Measurements from ENCODE around the gene ANGPT4. TPM values are rescaled to one million over a fixed set of nuclear protein-coding genes. Genes with fewer than 3 reads are reported as not detected.

ANGPT4 gene
- total RNA-seq, 1 donor from 2014 or later, result not detected

DNA sequence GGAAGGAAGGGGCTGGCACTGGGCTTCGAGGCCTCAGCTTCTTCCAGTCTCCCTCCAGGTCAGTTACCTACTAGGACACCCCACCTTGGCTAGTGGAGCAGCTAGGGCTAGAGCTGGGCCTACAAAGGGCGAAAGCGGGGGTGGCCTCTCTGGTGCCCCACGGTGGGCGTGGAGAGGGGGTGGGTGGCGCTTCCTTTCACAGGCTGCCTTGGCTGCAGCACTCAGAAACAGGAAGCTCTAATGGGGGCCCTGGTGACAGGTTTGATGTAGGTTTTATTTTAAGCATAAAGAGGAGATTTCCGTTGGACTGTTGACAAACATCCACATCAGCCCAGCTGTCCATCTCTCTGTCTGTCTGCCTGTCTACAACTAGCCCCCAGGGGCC lies 69.2 kb downstream of the ANGPT4 start:
- intact Hi-C loops (cut with micrococcal nuclease), result loop anchor here (10.0 kb wide), 1 partner anchor 522 kb away; the partner anchor contains the start of gene SOX12

DNA sequence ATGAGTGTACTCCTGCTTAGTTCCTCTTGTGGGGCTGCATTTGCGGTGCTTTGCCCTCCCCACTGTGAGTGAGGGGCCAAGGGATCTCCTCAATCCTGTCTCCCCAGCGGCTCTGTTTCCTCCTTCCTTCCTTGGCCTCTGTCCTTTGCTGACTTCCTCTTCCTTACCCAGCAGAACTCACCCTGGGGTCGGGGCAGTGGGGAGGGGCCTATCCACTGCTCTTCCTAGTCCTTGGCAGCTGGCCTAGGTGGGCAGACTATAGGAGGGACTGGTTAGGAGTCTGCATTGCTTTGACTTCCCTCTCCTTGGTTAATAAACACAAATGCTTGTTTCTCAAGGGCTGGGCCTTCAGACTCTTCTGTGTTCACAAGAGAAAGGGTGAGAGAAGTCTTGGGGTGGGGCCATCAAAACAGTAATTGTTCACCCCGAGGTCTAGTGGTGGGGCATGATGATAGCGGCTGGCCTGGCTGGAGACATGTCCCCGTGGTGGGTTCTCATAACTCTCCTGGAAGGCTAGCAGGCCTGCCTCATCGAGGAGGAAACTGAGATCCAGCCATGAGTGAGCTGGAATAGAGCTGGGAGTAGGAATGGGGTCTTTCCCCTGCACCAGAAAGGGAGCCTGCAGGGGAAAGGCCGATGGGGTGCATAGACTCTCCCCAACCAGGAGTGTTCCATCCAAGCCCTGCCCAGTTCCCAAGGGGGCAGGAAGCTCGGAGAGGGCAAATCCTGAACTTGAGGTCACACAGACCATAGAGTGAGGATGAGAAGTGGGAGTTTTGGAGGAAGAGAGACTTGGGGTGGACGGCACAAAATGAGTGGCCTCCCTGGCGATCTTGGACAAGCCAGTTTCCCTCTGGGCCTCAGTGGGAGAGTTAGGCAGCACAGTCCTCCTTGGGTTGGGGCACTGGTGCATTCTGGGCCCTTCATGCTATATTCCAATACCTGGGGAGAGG lies 69.9 kb downstream of the ANGPT4 start:
- intact Hi-C loops (cut with micrococcal nuclease), result loop anchor here (2.0 to 10.0 kb wide), 2 partner anchors 303 to 521 kb away; partner anchors contain the start of genes CSNK2A1 and SOX12

DNA sequence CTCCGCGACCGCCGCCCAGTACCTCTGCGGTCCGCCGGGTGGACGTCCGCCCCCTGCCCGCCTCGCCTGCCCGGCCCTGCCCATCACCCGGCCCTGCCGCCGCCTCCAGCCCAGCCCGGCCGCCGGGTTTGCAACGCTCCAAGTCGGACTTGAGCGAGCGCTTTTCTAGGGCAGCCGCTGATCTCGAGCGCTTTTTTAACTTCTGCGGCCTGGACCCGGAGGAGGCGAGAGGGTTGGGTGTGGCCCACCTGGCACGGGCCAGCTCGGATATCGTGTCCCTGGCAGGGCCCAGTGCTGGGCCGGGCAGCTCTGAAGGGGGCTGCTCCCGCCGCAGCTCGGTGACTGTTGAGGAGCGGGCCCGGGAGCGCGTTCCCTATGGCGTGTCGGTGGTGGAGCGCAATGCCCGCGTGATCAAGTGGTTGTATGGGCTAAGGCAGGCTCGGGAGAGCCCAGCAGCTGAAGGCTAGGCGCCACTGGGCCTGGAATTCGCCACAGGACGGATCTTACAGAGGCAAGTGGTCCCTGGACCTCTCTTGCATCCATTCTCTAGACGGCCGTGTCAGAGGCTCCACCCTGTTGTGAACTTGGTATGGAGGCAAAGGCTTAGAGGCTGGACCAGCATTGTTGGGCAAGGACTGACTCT lies 70.8 kb downstream of the ANGPT4 start:
- intact Hi-C loops (cut with micrococcal nuclease), result loop anchor here (2.0 to 10.0 kb wide), 2 partner anchors 303 to 521 kb away; partner anchors contain the start of genes CSNK2A1 and SOX12

DNA sequence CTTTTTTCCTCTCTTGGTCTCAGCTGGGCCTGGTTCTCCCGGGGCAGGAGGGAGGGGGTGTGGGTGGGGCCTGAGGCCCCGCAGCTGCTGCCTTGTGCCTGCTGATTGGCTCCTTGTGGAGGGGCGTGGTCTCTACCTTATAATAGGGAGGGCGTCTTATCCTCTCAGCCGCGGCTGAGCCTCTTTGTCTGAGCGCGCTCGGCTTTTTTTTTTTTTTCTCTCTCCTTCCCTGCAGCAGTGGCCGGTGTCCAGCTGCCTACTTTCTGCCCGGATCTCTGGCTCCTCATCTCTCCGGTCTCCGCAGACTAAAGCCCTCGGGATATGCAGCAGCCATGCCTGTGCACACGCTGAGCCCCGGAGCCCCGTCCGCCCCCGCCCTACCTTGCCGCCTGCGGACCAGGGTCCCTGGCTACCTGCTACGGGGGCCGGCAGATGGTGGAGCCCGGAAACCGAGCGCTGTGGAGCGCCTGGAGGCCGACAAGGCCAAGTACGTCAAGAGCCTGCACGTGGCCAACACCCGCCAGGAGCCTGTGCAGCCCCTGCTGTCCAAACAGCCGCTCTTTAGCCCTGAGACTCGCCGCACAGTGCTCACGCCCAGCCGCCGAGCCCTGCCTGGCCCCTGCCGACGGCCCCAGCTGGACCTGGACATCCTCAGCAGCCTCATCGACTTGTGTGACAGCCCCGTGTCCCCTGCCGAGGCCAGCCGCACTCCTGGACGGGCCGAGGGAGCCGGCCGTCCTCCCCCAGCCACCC lies 71.5 kb downstream of the ANGPT4 start:
- intact Hi-C loops (cut with micrococcal nuclease), result loop anchor here (1.0 to 10.0 kb wide), 5 partner anchors 11 to 520 kb away; partner anchors contain the start of genes CSNK2A1, FAM110A, PSMF1 and SOX12

DNA sequence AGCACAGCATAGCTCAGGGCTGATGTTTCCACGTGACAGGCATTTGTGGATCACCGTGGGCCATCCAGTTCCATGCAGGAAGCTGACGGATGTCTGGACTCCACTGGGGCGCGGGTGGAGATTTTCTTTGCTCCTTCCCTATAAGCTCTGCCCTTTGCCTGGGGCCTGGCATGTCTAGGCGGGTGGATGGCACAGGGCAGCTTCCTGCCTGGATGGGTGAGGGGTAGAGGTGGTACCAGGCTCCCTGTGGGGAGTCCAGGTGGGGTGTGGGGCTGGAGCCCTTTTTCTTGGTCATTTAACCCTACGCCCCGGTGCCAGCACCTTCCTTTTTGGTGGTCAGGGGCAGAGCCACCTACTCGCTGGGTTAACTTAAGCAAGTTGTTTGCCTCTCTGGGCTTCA lies 72.2 kb downstream of the ANGPT4 start:
- intact Hi-C loops (cut with micrococcal nuclease), result loop anchor here (1.0 to 10.0 kb wide), 5 partner anchors 11 to 519 kb away; partner anchors contain the start of genes CSNK2A1, FAM110A, PSMF1 and SOX12

DNA sequence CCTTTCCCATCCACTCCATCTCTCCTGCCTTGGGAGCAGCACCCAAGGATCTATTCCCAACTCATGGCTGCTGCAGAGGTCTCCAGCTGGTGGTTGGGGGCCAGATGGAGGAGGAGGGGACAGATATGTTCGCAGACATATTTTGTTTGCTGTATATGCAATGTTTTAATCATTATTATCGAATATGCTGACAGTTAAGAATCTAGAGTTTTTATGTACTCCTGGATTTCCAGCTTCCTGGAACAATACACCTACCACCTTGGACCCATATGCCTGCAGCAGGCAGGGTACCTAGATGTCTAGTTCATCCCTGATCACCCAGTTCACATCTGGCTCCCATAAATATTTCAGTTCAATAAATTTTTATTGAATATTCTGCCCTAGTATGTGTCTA lies 73.6 kb downstream of the ANGPT4 start:
- intact Hi-C loops (cut with micrococcal nuclease), result loop anchor here (10.0 kb wide), 1 partner anchor 518 kb away; the partner anchor contains the start of gene SOX12

DNA sequence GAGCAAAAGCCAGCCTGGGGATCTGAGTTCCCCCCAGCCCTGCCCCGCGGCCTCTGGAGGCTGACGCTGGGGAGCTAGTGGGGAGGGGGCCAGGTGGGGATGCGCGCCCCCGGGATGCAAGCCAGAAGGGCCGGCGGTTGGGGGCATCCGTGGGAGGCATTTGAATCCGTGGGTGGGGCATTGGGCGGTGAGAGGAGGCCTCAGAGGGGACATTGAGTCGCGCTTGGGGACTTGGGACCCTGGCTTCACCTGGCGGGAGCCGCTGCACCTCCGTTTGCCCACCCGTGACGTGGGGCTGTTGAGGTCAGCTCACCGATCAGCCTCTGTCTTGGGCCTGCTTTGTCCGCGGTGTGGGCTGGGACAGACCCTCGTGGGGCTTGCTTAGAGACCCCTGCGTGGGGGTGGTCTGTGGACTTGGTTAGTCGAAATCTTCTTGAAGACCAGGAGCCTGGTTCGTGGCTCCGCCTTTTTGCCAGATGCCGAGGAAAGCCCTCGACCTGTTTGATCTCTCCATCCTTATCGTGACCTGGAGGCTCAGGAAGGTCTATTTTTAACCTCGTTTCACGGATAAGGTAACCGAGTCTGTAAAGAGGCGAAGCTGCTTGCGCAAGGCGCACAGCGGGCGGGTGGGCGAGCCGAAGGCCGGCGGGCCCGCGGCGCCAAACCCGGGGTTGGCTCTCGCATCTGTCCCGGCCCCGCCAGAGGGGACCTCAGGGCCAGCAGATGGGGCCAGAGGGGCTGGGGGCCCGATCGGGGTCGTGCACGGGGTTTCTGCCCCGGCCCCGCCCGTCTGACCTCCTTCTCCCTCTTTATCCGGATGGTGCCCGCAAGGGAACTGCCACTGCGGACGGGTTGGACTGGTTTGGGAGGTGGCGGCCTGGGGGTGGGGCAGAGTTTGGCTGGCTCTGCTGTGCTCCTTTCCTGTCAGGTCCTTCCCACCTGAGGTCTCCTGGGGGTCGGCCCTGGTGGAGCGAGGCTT lies 74.3 kb downstream of the ANGPT4 start:
- intact Hi-C loops (cut with micrococcal nuclease), result loop anchor here (10.0 kb wide), 1 partner anchor 517 kb away; the partner anchor contains the start of gene SOX12

DNA sequence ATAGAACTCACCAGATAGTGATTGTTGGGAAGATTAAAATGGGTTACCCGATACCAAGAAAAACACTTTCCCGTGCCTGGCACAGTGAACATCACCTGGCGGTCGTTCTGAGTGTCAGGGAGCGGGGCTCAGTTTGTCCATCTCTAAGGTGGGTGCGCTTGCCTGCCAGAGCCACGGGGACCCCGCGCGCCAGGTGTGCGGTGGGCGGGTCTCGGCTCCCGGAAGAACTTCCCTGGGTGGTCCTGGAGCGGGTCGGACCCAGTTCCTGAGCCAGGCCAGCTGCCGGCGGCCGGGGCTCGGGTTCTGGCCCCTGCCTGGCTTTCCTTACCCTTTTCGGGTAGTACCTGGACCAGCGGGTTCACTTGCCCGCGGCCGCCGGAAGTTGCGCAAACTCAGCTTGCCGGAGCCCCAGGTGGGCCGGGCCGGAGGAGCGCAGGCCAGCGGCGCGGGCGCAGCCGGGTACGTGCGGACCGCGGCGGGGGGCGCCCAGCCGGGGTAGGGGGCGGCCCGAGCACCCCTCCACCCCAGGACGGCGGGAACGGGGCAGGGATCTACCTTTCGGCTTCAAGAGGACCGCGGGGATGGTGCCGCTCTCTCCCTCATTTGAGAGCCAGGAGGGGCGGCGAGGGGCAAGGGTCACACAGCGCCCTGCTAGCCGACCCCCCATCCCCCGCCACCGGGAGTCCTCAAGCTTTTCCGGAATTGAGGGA lies 75.1 kb downstream of the ANGPT4 start:
- intact Hi-C loops (cut with micrococcal nuclease), result loop anchor here (10.0 kb wide), 1 partner anchor 516 kb away; the partner anchor contains the start of gene SOX12

DNA sequence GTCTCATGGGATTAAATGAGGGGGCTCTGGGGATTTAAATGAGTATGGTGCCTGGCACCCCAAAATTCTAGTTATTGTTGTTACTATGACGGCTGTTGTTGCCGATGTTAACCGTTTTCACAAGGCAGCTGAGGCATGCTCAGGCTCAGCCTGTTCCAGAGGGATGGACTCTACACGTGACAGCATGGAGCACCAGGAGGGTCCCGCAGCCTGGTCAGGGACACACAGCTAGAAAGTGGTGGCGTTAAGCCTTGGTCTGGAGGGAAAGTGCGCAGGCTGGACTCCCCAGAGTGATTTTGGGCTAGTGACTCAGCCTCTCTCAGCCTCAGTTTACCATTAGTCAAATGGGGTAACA lies 75.7 kb downstream of the ANGPT4 start:
- intact Hi-C loops (cut with micrococcal nuclease), result loop anchor here (10.0 kb wide), 1 partner anchor 516 kb away; the partner anchor contains the start of gene SOX12

DNA sequence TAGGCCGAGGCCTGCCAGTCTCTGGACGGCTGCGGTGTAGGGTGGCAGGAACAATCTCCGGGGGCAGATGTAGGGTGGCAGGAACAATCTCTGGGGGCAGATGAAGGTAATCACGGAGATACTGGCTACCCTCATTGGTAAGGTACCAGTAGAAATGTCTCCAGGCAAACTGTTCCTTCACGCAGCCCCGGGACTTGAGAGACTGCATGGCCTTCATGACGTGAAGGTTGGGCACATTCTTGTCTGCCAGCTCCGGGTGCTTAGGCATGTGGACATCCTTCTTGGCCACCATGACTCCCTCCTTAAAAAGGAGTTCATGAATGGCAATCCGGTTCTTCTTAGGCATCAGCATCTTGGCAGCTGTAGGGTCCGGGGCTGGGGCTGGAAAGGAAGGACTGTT lies 76.5 kb downstream of the ANGPT4 start:
- intact Hi-C loops (cut with micrococcal nuclease), result loop anchor here (10.0 kb wide), 2 partner anchors 515 to 815 kb away; partner anchors contain the start of genes SIRPG and SOX12

DNA sequence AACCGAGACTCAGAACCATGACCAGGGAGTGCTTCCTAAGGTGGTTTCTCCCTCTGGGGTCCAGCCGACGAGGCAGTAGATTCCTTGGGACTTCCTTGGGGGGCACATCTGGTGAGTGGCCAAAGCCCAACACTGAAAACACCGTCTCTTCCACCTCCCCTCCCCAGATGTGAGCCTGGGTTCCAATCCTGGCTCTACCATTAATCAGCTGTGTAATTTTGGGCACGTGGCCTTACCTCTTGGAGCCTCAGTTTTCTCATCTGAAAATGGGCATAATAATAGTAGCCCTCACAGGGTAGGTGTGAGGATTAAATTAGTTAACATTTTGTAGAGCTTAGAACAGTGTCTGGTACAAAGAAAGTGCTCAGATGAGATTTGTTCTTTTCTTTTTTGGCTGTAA lies 77.1 kb downstream of the ANGPT4 start:
- intact Hi-C loops (cut with micrococcal nuclease), result loop anchor here (10.0 kb wide), 1 partner anchor 816 kb away; the partner anchor contains the start of gene SIRPG

DNA sequence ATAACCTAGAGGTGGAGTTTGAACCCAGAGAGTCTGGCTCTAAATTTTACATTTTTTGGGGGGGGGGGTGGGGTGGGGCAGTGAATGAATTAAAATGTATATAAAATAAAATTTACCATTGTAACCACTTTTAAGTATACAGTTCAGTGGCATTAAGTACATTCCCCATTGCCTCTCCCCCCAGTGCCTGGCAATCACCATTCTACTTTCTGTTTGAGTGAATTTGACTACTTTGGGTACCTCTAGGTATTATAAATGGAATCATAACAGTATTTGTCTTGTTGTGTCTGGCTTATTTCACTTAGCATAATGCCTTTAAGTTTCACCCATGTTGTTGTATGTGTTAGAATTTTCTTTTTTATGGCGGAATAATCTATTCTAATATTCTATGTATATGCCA lies 79.9 kb downstream of the ANGPT4 start:
- intact Hi-C loops (cut with micrococcal nuclease), result loop anchor here (10.0 kb wide), 1 partner anchor 819 kb away; the partner anchor contains the start of gene SIRPG

DNA sequence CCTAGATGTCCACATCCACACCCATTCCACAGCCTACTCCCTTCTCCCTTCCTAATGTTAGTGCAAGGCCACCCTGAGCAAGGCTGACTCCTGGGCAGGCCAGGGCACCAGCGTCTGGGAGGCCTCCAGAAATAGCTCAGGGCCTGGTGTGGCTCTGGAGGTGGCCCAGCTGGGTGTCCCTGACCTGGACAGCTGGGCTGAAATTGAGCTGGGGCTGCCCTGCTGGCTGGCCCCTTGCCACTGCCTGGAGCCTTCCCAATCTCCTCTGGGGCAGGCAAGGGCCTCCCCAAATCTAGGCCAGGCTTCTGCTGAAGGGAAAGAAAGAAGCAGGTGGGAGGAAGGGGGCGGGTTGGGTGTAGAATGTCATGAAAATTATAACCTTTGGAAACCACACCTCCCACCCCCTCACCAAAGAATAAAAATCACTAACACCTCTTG lies 80.5 kb downstream of the ANGPT4 start:
- intact Hi-C loops (cut with micrococcal nuclease), result loop anchor here (10.0 kb wide), 1 partner anchor 819 kb away; the partner anchor contains the start of gene SIRPG

DNA sequence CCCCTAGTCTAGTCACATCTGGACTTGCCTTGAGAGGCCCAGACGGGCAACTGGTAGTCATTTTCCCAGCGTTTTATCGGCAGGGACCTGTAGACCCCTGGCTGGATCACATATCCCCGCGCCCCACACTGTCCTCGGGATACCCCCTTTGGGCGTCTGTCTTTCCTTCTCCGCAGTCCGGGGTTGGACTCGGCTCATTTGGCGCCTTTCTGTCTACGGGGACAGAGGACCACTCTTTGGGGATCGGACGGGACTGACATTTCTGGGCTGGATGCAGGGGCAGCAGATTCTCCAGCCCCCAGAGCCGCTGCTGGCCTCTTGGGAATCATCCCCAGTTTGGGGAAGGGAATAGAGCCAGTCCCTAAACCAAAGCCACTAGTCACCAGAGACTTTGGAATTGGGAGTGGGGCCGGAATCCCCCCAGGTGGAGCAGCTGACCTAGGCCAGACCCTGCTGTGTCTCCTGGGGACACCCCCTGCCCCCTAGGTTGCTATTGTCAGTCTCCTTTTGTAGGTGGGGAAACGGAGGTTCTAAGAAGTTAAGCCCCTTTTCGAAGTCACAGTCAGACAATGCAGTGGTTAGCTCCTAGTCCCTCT lies 81.9 kb downstream of the ANGPT4 start:
- intact Hi-C loops (cut with micrococcal nuclease), result loop anchor here (5.0 to 10.0 kb wide), 3 partner anchors 393 to 821 kb away; partner anchors contain the start of genes NSFL1C, RAD21L1 and SIRPG

DNA sequence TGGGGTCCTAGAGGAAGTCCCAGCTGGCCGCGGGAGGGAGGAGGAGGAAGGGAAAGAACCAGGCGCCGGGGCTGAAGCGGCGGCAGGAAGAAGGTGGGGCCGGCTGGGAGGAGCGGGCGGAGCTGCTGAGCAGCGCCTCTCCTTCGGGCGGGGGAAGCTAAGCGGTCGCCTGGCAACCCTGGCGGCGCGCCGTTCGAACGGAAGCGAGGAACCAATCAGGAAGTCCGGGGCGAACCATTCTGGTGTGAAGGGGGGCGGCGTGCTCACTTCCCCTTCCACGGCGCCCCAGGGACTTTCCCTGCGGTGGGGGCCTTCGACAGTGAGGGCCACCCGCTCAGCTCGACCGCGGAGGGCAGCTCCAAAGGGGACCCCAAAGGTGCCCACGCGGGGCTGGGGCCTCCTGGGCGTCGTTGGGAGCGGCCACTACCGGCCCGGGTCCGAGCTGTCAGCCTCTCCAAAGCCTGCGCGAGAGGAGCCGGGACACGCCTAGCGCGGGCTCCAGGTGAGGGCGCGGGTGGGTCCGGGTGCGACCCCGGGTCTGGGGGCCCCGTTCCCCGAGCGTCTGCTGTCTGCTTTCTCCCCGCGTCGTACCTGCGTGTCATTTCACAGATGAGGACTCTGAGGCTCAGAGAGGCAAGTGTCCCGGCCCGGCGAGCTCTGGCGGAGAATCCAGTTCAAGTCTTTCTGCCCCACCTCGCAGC lies 82.5 kb downstream of the ANGPT4 start, which contains the start of gene FAM110A:
TSS of gene FAM110A (plus strand) at position 266 of the 701 bp plus-strand sequence. CDS start 11,090 bp downstream, outside the sequence.
- intact Hi-C loops (cut with micrococcal nuclease), result loop anchor here (1.0 to 10.0 kb wide), 9 partner anchors 11 to 1269 kb away; partner anchors contain the start of genes NSFL1C, PSMF1, RAD21L1 and SIRPG

DNA sequence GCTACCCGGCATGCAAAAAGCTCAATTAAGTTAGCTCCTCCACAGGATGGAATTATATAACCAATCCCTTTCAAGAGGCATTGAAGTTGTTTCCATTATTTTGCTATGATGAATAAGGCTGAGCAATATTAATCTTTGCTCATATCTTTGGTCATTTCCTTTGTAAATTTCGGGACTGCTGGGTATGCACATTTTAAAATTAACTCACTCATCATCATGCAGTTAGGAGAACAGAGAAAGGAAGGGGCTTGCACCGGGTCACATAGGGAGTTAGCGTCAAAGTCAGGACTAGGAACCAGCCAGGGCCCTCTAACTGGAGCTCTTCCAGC lies 83.0 kb downstream of the ANGPT4 start:
- intact Hi-C loops (cut with micrococcal nuclease), result loop anchor here (1.0 to 10.0 kb wide), 9 partner anchors 11 to 1270 kb away; partner anchors contain the start of genes NSFL1C, PSMF1, RAD21L1 and SIRPG

DNA sequence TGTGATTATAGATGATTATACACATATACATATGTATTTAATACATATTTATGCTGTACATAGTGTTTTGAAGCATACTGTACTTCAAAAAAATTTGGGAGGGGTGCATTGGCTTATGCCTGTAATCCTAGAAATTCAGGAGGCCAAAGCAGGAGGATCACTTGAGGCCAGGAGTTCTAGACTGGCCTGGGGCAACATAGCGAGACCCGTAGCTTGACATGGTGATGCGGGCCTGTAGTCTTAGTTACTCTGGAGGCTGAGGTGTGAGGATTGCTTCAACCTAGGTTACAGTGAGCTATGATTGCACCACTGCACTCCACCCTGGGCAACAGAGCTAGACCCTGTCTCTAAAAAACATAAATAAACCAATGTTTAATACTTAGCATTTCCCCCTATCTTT lies 84.2 kb downstream of the ANGPT4 start:
- intact Hi-C loops (cut with micrococcal nuclease), result loop anchor here (2.0 to 10.0 kb wide), 6 partner anchors 179 to 1271 kb away; partner anchors contain the start of genes NSFL1C, RAD21L1, SIRPG and SRXN1
